ENCODE results near the gene SULT1A2.
"Not testable (repeated sequence)": the region's sequence is repeated elsewhere in the genome, so short reads cannot be mapped to it uniquely, and the experiment has no call there.

SULT1A2 gene

DNA sequence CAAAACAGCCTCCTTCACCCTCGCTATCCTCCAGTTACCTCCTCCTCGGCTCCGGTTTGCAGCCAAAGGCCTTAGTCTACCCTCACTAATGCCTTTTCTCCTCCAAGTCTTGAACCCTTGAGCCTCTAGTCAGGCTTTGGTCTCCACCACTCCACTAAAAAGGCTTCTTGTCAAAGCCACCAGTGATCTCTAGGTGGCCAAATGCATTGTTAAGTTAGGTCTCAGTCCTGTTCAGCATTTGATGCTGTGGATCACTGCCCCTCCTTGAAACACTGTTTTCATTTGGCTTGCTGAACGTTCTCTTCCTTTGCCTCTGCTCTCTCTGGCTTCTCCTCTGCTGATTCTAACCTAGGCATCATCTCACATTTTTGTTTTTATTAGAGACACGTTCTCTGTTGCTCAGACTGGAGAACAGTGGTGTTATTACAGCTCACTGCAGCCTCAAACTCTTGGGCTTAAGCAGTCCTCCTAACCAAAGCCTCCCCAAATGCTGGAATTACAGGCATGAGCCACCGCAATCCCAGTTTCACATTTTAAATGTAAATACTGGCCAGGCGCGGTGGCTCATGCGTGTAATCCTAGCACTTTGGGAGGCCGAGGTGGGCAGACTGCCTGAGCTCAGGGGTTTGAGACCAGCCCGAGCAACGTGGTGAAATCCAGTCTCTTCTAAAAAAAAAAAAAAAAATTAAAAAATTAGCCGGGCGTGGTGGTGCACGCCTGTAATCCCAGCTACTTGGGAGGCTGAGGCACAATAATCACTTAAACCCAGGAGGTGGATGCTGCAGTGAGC, 42.0 kb downstream of the SULT1A2 start:
- DNase-seq: no peak

DNA sequence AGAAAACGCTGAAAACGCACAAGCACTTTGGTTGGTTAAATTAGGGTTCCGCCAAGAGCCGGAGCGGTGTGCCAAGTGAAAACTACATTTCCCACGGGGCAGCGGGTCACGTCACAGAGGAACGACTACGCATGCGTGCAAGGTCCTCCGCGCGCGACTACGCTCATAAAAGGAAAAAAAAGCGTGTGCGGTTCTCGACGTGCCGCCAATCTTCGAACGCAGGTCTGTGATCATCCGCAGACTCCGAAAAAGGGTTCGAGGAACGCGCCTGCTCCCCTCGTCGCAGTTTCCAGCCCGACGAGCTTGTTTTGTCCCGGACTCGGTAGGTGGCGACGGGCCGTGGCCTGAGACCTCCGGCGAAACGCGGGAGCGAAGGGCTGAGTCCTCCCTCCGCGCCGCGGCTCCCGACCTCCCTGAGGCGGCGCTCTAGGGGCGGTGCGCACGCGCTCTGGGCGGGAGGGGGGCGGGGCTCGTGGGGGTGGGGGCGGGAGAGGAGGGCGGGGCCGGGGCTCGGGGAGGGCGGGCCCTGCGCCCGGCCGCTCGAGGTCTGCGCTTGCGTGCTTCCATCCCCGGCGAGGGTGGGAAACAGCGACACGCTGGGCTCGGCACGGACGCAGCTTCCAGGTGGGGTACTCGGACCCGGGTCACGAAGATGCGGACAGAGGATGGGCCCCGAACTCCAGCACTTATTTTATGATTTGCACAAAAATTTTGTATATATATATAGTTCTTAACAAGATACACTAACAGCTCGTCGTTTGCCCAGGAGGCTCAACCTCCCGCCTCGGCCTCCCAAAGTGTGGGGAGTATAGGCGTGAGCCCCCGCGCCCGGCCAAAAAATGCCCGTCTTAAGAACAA, 42.8 kb downstream of the SULT1A2 start, which contains the start of gene SGF29:
TSS of gene SGF29 (plus strand) at position 145 of the 858 bp plus-strand sequence. CDS start 27,150 bp downstream, outside the sequence.
- DNase-seq: peak; percentile 91

DNA sequence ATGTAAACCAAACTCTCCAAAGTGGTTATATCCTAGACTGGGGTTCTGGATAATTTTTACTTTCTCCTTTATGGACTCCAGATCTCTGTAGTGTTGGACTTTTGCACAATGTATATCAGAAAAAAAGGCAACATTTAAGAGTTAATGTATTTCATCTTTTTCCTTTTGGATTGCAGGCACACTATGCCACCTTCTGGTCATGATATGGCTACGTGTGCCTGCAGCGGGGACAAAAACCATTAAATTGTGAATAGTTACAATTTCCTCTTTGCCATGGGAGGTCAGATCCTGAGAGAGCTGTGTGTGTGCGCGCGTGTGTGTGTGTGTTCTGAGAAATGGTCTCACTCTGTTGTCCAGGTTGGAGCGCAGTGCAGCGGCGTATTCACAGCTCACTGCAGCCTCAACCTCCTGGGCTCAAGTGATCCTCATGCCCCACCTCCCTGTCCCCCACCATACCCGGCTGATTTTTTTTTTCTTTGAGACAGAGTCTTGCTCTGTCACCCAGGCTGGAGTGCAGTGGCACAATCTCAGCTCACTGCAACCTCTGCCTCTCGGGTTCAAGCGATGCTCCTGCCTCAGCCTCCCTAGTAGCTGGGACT, 47.5 kb downstream of the SULT1A2 start:
- no peak for DNase-seq

GRCh38 chr16:28548306-28548802, 48.5 kb downstream of the SULT1A2 start:
- DNase-seq: no peak

DNA sequence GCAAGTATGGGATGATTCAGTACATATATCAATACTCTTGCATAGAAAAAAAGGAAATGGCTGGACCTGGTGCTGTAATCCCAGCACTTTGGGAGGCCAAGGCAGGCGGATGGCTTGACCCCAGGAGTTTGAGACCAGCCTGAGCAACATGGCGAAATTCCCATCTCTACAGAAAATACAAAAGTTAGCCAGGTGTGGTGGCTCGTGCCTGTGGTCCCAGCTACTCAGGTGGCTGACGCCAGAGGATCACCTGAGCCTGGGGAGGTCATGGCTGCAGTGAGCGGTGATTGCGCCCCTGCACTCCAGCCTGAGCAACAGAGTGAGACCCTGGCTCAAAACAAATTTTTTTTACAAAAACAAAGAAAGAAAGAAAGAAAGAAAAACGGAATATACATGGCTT, 50.2 kb downstream of the SULT1A2 start:
- DNase-seq: no peak

GRCh38 chr16:28545964-28546363, 50.9 kb downstream of the SULT1A2 start:
- DNase-seq: not testable (repeated sequence)

GRCh38 chr16:28544998-28545397, 51.9 kb downstream of the SULT1A2 start:
- no peak for DNase-seq

GRCh38 chr16:28543072-28543471, 53.8 kb downstream of the SULT1A2 start:
- DNase-seq: no peak

GRCh38 chr16:28542646-28543045, 54.2 kb downstream of the SULT1A2 start:
- no peak for DNase-seq

All from activated CD4-positive, alpha-beta T cell treated with anti-CD3 and anti-CD28 coated beads, Interleukin-2, amount 50 U/mL, for 1 hour (primary cell).